MV-4-11 (cell line): ENCODE data around the gene IMMP2L.

Source experiments
- DNase-seq: peaks from one replicate; lab custom pipeline; 2025; lab: John Stamatoyannopoulos, UW

Gene IMMP2L

DNA sequence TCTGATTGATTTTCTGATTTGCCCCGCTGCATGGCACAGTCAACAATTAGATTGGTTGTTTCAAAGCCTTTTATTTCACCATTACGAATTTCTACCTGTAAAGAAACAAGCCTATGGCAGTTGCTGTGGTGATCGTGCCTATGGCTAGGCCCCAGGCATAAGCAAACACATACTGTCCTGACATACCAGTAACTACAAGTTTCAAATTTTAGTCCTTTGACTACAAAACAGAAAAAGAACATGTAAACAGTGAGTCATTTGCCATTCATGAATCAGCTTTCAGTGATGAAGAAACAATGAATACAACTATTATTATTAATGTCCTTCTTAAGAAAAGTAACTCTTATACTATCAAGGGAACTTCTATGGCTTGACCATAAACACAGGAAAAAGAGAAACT lies 639.4 kb downstream of the IMMP2L start:
- DNase-seq, result no peak

DNA sequence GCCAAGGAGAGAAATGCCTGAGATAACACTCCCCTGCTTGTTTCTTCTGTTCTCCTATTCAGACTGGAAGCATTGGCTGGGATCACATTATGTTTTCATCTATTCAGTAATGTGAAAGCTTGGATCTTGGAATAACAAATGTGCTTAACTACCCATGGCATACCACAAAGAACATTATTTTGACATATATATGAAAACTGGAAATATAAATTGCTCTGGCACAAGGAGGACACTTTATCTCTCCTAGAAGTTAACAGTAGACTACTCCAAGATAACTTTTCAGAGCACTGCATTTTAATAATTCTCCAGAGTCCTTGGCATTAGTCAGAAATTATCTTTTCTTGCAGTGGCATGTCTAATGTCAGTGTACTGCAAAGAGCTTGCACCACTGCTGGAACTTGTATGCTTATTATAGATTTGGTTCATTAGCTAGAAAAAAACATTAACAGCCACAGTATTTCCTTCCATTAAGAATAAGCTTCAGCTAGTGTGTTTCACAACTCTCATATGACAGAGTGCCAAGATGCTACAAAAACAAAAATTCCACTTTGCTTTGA lies 640.6 kb downstream of the IMMP2L start:
- DNase-seq, result no peak

DNA sequence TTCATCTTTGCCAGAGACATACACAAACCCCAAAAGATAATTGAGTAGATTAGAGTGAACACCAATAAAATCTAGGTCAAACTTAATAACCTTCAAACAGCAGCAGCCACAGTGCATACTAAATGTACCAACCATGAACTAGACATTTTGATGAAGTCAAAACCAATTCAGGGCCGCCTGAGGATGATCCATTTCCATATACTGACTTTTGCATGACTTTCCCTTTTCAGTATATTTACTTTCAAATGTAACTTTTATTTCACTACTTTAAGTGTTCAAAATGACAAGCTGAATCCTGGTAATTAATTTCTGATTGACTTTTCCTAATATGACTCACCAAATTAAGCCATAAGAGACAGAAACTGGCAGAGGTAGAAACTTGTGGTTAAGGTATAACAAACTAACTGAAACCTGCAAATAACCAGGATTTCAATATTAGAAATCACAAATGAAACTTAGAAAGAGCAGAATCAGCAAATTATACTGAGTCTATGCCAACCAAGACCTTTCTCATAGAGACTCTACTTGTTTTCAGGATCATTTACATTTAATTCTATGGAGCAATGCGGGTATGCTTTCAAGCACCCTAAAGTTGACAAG lies 643.2 kb downstream of the IMMP2L start:
- no peak for DNase-seq

- no peak for DNase-seq
Measured at GRCh38 chr7:110914263-110914662, 648.0 kb downstream of the IMMP2L start.

GRCh38 chr7:110911632-110912031 lies 650.7 kb downstream of the IMMP2L start:
- DNase-seq, result no peak

DNA sequence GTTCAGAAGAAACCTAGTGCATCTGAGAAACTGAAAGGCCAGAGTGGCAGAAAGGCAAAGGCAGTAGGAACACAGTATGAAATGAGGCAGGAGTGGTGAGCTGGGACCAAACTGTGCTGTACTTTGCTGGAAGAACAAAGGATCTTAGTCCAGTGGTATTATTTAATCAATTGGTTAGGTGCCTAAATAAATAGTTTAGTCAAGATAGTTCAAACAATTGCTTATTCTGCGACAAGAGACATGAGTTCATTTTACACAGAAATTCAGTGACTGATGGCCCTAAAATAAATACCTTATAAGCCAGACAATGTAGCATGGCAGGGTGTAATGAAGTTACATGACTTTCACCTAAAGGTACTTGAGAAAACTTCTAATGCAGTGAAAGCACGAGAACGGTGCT lies 653.2 kb downstream of the IMMP2L start:
- no peak for DNase-seq

- no peak for DNase-seq
Measured at GRCh38 chr7:110905773-110906566, 656.3 kb downstream of the IMMP2L start.

- DNase-seq, result no peak
Measured at GRCh38 chr7:110898516-110898915, 663.8 kb downstream of the IMMP2L start.

- no peak for DNase-seq
Measured at GRCh38 chr7:110897538-110897937, 664.8 kb downstream of the IMMP2L start.

- no peak for DNase-seq
Measured at GRCh38 chr7:110894111-110894510, 668.2 kb downstream of the IMMP2L start.

DNA sequence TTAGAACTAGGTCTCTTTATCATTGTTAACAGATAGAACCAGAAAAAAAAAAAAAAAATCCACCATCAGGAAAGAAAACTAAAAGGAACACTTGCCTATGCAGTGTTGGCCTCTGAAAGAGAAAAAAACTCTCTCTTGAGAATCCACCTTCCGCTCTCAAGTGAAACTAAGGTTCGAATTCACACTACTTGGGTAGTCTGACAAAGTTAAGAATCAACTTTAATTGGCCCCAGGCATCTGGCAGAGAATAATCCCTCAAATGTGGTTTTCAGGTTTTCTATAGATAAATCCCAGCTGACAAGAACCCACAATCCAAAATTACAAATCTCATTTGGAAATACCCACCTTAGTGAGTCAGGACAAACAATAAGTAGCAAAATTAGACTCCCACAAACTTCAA lies 671.1 kb downstream of the IMMP2L start:
- DNase-seq, result no peak

- no peak for DNase-seq
Measured at GRCh38 chr7:110890101-110890500, 672.2 kb downstream of the IMMP2L start.

DNA sequence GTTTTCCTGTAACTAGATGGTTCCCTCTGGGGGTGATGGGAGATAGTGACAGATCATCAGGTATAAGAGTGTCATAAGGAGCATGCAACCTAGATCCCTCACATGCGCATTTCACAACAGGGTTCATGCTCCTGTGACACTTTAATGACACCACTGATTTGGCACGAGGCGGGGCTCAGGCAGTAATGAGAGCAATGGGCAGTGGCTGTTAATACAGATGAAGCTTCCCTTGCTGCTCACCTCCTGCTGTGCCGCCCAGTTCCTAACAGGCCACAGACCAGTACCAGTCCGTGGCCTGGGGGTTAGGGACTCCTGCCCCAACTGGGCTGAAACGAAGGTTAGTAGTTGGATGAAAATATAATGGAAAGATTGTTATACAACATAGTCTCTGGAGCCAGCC lies 673.0 kb downstream of the IMMP2L start:
- no peak for DNase-seq

GRCh38 chr7:110888641-110889040 lies 673.7 kb downstream of the IMMP2L start:
- DNase-seq, result no peak

- no peak for DNase-seq
Measured at GRCh38 chr7:110885474-110885873, 676.8 kb downstream of the IMMP2L start.

DNA sequence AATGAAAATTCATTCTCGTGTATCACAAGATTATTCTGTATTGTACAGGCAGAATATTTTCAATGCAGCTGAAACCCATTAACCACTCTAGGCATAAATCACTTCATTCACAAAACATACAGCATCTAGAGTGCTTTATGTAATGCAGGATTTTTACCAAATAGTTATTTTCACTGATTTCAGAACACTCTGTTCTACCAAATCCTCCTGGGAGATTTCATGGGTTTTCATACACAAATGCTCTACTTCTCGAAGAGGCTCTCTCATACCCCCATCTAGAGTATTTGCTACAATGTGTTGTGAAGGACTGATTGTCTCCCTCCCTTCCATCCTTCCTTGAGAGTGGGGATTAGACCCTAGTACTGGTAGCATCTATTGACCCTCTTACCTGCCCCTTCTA lies 680.6 kb downstream of the IMMP2L start:
- no peak for DNase-seq

- no peak for DNase-seq
Measured at GRCh38 chr7:110880971-110881370, 681.3 kb downstream of the IMMP2L start.

DNA sequence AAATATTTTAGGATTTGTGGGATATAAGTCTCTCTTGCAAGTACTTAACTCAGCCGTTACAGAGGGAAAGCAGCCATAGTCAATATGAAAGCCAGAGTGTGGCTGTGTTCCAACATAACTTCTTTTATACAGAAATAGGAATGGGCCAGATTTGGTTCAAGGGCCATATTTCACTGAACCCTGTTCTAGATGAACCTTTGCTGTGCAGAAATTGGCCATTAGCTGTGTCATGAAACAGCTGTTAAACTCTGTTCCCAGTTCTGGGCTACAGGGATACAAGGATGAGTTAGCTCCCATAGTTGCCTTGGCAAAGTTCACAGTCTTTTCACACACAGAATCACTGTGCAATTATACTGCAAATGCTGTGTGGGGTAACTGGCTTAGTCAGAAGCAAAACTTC lies 685.3 kb downstream of the IMMP2L start:
- DNase-seq, result no peak

DNA sequence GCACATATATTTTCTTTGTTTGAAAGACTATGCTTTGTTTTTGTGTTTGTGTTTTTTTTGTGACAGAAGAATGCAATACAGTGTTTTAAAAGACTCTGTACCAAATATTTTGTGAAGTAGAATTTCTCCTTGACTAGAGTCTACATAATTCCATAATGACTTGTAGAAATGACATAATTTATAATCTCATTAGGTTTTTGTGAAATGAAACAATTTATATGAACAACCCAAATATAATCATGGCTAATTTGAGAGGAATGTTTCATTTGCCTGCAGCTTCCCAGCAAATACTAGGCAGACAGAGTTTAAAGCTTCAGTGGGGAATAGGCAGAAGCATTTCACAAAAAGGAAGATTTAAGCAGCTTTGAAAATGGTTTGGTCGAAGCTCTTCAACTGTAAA lies 686.9 kb downstream of the IMMP2L start:
- DNase-seq, result no peak

- no peak for DNase-seq
Measured at GRCh38 chr7:110871856-110872255, 690.4 kb downstream of the IMMP2L start.

DNA sequence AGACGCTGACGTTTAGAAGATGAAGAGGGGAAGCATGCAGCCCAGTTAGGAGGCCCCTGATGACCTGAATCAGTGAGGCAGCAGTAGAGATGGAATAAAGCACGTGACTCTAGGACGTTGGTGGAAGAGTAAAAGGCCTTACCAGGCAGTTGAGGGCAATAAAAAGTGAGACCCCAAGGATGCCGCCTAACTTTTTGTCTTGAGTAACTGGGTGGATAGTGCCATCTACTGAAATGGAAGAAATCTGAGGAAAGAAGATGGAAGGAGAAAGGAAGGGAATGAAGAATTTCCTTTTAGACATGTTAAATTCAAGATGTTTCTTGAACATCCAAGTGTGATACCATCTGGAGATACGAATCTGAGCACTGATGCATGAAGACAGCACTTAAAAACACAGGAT lies 691.4 kb downstream of the IMMP2L start:
- DNase-seq, result no peak

DNA sequence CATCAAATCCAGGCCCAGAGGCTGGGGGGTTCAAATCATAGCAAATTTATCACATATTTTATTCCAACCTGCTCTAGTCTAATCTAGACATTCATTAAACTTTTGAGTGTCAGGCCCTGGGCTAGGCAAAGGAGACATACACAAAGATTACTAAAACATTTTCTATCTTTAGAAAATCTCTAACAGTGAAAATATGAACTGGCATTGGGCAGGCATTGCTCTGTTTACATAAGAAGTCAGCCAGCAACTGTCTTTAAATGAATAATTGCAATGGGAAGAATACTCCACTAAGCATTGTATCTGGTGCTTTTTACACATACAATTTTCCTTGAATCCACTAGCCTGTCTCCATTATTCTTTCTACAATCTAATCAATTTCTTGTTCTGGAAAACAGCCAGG lies 693.8 kb downstream of the IMMP2L start:
- no peak for DNase-seq

DNA sequence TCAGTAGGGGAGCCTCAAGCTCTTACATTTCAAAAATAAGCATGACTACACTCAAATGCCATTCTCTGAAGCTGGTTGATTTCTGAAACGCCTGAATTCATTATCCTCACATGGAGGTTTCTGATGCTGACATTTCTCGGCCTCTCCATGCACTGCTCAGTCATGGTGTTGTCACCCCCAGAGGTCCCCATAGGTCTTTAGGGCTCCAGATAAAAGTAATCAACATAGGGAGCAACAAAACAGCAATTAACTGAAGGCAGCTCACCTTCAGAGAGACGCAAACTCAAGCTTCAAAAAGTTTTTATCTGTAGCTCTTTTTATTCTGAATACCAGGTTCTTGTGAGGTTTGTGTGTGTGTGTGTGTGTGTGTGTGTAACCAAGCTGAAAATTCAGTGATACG lies 694.5 kb downstream of the IMMP2L start:
- no peak for DNase-seq

DNA sequence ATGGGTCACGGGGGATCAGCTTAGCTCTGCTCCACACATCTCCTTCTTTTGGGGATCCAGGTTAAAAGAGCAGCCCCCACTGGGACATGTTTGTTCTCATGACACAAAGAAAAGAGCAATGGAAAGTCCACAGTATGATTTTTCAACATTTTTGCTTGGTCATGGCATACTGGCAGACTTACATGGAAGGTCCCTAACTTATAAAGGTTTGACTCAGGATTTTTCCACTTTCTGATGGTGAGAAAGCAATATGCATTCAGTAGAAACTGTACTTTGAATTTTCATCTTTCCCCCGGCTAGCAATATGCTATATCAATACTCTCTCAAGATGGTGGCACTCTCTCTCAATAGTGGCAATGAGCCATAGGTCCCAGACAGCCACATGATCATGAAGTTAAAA lies 699.0 kb downstream of the IMMP2L start:
- no peak for DNase-seq
